Measurements from ENCODE around the gene EIF3B. TPM values are rescaled to one million over a fixed set of nuclear protein-coding genes. Genes with fewer than 3 reads are reported as not detected.

Gene EIF3B
- total RNA-seq, 1 donor from 2014 or later, result 120 TPM

- Histone ChIP-seq H3K27ac (ENCODE audit: low read depth, low read length) (no peak overlapping the region), H3K4me3 (ENCODE audit: low read length in 3 of 3) (no peak overlapping the region), H3K9ac (ENCODE audit: low read depth in 1 of 3, low read length in 3 of 3) (no peak overlapping the region), H3K36me3 (ENCODE audit: control insufficient read depth in 3 of 3, insufficient read depth in 3 of 3, low read length in 3 of 3) (no peaks in the 10 kb centered on the region), H3K4me1 (ENCODE audit: control insufficient read depth in 3 of 3, insufficient read depth in 3 of 3, low read length in 3 of 3) (peaks cover 5 to 10% (median 5%) of the 10 kb centered on the region in 3 donors), H3K9me3 (ENCODE audit: control insufficient read depth in 3 of 3, low read length in 3 of 3) (no peaks in the 10 kb centered on the region), H3K27me3 (ENCODE audit: control insufficient read depth in 3 of 3, insufficient read depth in 3 of 3, low read length in 3 of 3) (no peaks in the 10 kb centered on the region)
Observed at GRCh38 chr7:2421943-2422310, 67.3 kb downstream of the EIF3B start.

- Histone ChIP-seq H3K4me1 (ENCODE audit: control insufficient read depth in 3 of 3, insufficient read depth in 3 of 3, low read length in 3 of 3) (peaks cover 0 to 3% (median 2%) of the 10 kb centered on the region in 3 donors), H3K27me3 (ENCODE audit: control insufficient read depth in 3 of 3, insufficient read depth in 3 of 3, low read length in 3 of 3) (no peaks in the 10 kb centered on the region), H3K9ac (ENCODE audit: low read depth in 1 of 3, low read length in 3 of 3) (no peak overlapping the region), H3K36me3 (ENCODE audit: control insufficient read depth in 3 of 3, insufficient read depth in 3 of 3, low read length in 3 of 3) (no peaks in the 10 kb centered on the region), H3K27ac (ENCODE audit: low read depth, low read length) (no peak overlapping the region), H3K4me3 (ENCODE audit: low read length in 3 of 3) (no peak overlapping the region), H3K9me3 (ENCODE audit: control insufficient read depth in 3 of 3, low read length in 3 of 3) (peaks cover 0 to under 1% (median 0%) of the 10 kb centered on the region in 3 donors)
Observed at GRCh38 chr7:2425749-2426148, 71.1 kb downstream of the EIF3B start.

Small RNAs within 50 kb of the gene (small RNA-seq; reads per million reads assigned to genes)
- gene AC004840.2, result not detected

Other genes starting within 250 kb of the EIF3B start
- 42.3 TPM for gene MAD1L1, start 121.9 kb upstream of the EIF3B start, total RNA-seq
- gene MRM2, start 112.6 kb upstream of the EIF3B start, total RNA-seq, result 16.7 TPM
- 20.9 TPM for gene NUDT1, start 112.6 kb upstream of the EIF3B start, total RNA-seq
- 12.5 TPM for gene SNX8, start 40.4 kb upstream of the EIF3B start, total RNA-seq
- 1.0 TPM for gene CHST12, start 48.8 kb downstream of the EIF3B start, total RNA-seq
- not detected for gene GRIFIN, start 121.6 kb downstream of the EIF3B start, total RNA-seq
- 23.0 TPM for gene LFNG, start 164.9 kb downstream of the EIF3B start, total RNA-seq
- gene BRAT1, start 200.7 kb downstream of the EIF3B start, total RNA-seq, result 18.3 TPM
- gene IQCE, start 204.2 kb downstream of the EIF3B start, total RNA-seq, result 2.1 TPM